Measurements from ENCODE around the gene TMEM139. TPM values are rescaled to one million over a fixed set of nuclear protein-coding genes. Genes with fewer than 3 reads are reported as not detected.

Gene TMEM139
- total RNA-seq, 2 donors from 2014 or later: 3.2 TPM; not detected in 1

- H3K27me3 ChIP-seq (replicated peaks; ENCODE audit: insufficient read depth): no peaks in the 10 kb centered on the region
Measured at GRCh38 chr7:143280160-143280559, 4.6 kb upstream of the TMEM139 start.

DNA sequence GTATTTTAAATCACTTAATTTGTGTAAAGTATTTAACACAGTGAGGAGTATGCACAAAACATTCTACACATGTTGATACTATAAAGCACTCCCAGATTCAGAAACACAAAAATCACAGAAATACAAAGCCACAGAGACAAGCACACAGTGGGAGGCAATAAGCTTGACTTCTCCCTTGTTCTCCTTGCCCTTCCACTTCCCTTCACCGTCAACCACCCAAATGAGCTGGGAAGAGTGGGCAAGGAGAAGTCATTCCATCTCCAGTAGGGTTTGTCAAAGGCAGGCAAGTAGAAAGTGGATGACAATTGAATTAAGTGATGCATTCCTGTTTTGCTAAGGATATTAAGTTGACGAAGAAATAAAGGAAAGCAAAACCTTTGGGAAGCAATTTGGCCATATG is 4.2 kb upstream of the TMEM139 start:
- no peak overlapping the region for H3K27ac ChIP-seq
- no peak overlapping the region for H3K4me3 ChIP-seq
- no peaks in the 10 kb centered on the region for H3K9me3 ChIP-seq
- DNase-seq (ENCODE audit: low spot score) (no peak), ATAC-seq (ENCODE audit: insufficient number of reproducible peaks, low FRiP score, low read depth) (no peak)
- no peaks in the 10 kb centered on the region for H3K36me3 ChIP-seq
- H3K4me1 ChIP-seq (ENCODE audit: control insufficient read depth in 1 of 2, low read depth in 2 of 2): no peaks in the 10 kb centered on the region
- no peaks in the 10 kb centered on the region for H3K27me3 ChIP-seq (replicated peaks; ENCODE audit: insufficient read depth)
- TF ChIP-seq CTCF (IDR thresholded peaks at IDR 0.05): no peak

More at GRCh38 chr7:143280160-143280559, 4.6 kb upstream of the TMEM139 start:
- Histone ChIP-seq H3K36me3 (no peaks in the 10 kb centered on the region), H3K4me1 (ENCODE audit: control insufficient read depth in 1 of 2, low read depth in 2 of 2) (no peaks in the 10 kb centered on the region), H3K27ac (peak overlapping the region in 1 of 2 donors; percentile 44), H3K4me3 (no peak overlapping the region), H3K9me3 (no peaks in the 10 kb centered on the region)
- no peak for TF ChIP-seq CTCF (IDR thresholded peaks at IDR 0.05)
- no peak for DNase-seq (ENCODE audit: low spot score)
- no peak for ATAC-seq (ENCODE audit: insufficient number of reproducible peaks, low FRiP score, low read depth)

DNA sequence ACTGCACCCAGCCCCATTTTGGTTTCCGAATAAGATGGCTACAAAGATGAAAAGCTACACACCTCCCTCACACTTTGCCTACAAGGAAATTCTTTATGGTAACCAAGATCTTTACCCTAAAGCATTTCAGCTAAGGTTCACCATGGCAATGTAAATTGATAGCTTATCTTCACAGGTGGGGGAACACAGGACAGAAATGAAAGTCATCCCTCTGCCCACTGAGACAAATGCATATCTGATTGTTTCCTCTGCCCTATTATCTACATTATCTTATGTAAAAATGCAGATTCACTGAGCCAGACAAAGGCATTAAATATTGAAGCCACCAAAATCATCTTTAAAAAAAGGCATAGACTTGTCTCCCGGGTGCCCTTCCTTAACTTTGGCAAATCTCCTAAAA is 3.2 kb upstream of the TMEM139 start:
- Histone ChIP-seq H3K4me3 (no peak overlapping the region), H3K36me3 (no peaks in the 10 kb centered on the region), H3K9me3 (no peaks in the 10 kb centered on the region), H3K27ac (no peak overlapping the region), H3K4me1 (ENCODE audit: control insufficient read depth in 1 of 2, low read depth in 2 of 2) (no peaks in the 10 kb centered on the region), H3K27me3 (replicated peaks; ENCODE audit: insufficient read depth) (no peaks in the 10 kb centered on the region)
- no peak for TF ChIP-seq CTCF (IDR thresholded peaks at IDR 0.05)
- DNase-seq (ENCODE audit: low spot score) (no peak), ATAC-seq (ENCODE audit: insufficient number of reproducible peaks, low FRiP score, low read depth) (no peak)

GRCh38 chr7:143282124-143282523 is 2.6 kb upstream of the TMEM139 start:
- Histone ChIP-seq H3K27me3 (replicated peaks; ENCODE audit: insufficient read depth) (no peaks in the 10 kb centered on the region), H3K36me3 (no peaks in the 10 kb centered on the region), H3K9me3 (no peaks in the 10 kb centered on the region), H3K27ac (no peak overlapping the region), H3K4me1 (ENCODE audit: control insufficient read depth in 1 of 2, low read depth in 2 of 2) (peaks cover 0 to under 1% of the 10 kb centered on the region in 2 donors), H3K4me3 (no peak overlapping the region)
- DNase-seq (ENCODE audit: low spot score) (no peak), ATAC-seq (ENCODE audit: insufficient number of reproducible peaks, low FRiP score, low read depth) (no peak)
- no peak for TF ChIP-seq CTCF (IDR thresholded peaks at IDR 0.05)

DNA sequence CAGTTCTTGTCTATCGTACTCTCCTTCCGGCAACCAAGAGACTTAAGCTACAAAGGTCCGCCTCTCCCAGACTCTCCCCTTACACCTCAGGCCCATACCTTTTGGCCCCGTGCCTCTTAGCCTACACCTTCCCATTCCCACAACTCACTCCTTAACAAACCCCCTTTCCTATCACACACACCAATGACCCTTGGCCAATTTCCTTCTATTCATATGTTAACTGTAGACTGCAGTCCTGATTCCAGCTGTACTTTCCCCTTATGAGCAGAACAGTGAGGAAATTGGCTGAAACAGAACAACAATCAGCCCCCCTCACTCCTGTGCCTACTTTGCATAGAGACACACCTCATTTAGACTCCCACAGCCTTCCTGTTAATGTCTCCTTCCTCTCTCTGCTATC is 1.4 kb upstream of the TMEM139 start:
- no peak overlapping the region for H3K4me3 ChIP-seq
- ATAC-seq (ENCODE audit: insufficient number of reproducible peaks, low FRiP score, low read depth): no peak
- DNase-seq (ENCODE audit: low spot score): no peak
- peaks cover 3 to 6% of the 10 kb centered on the region in 2 donors for H3K4me1 ChIP-seq (ENCODE audit: control insufficient read depth in 1 of 2, low read depth in 2 of 2)
- no peaks in the 10 kb centered on the region for H3K9me3 ChIP-seq
- no peak for TF ChIP-seq CTCF (IDR thresholded peaks at IDR 0.05)
- H3K27me3 ChIP-seq (replicated peaks; ENCODE audit: insufficient read depth): no peaks in the 10 kb centered on the region
- H3K27ac ChIP-seq: no peak overlapping the region
- H3K36me3 ChIP-seq: no peaks in the 10 kb centered on the region

All from thoracic aorta (tissue), 2 donors.